Mesendoderm (in vitro differentiated cells): ENCODE measurements around the gene RBM4B.

Experiments
- DNase-seq: peaks from one replicate; pipeline ENCODE4 v3.0.0; 2013
- H2AK5ac ChIP-seq: 2 replicates; pipeline ENCODE4 v1.6.1; 2013; ENCODE audit warnings: low read length, inconsistent platforms
- H2BK120ac ChIP-seq: 2 replicates; pipeline ENCODE4 v1.6.1; 2013; ENCODE audit warnings: low read depth, mild to moderate bottlenecking, low read length, moderate library complexity, mixed read lengths
- H2BK15ac ChIP-seq: replicated peaks from 2 replicates; pipeline ENCODE4 v1.6.1; 2013; ENCODE audit warnings: low read depth, mild to moderate bottlenecking, moderate library complexity
- H2BK5ac ChIP-seq: 2 replicates; pipeline ENCODE4 v1.6.1; 2013; ENCODE audit warnings: low read length, inconsistent platforms
- H3K18ac ChIP-seq: 2 replicates; pipeline ENCODE4 v1.6.1; 2013; ENCODE audit warnings: mild to moderate bottlenecking, low read length, mixed read lengths
- H3K23ac ChIP-seq: one replicate; pipeline ENCODE4 v1.6.1; 2013; ENCODE audit warnings: low read length
- H3K27ac ChIP-seq: 2 replicates; pipeline ENCODE4 v1.5.1; 2013; ENCODE audit warnings: low read depth, mild to moderate bottlenecking, inconsistent platforms, low read length, moderate library complexity
- H3K27me3 ChIP-seq: 2 replicates; pipeline ENCODE4 v1.6.1; 2013; ENCODE audit warnings: low read length, control low read depth, mild to moderate bottlenecking, inconsistent platforms; ENCODE audit not compliant: insufficient read depth, poor library complexity
- H3K36me3 ChIP-seq: 2 replicates; pipeline ENCODE4 v1.6.1; 2013; ENCODE audit warnings: low read length, inconsistent platforms; ENCODE audit not compliant: control insufficient read depth, insufficient read depth
- H3K4ac ChIP-seq: one replicate; pipeline ENCODE4 v1.6.1; 2013; ENCODE audit warnings: low read depth, mild to moderate bottlenecking, low read length, moderate library complexity
- H3K4me1 ChIP-seq: 2 replicates; pipeline ENCODE4 v1.6.1; 2013; ENCODE audit warnings: low read depth, low read length, inconsistent platforms; ENCODE audit not compliant: control insufficient read depth
- H3K4me2 ChIP-seq: 2 replicates; pipeline ENCODE4 v1.6.1; 2013; ENCODE audit warnings: low read length
- H3K4me3 ChIP-seq: 2 replicates; pipeline ENCODE4 v1.5.1; 2013; ENCODE audit warnings: mild to moderate bottlenecking, low read length
- H3K56ac ChIP-seq: one replicate; pipeline ENCODE4 v1.6.1; 2013; ENCODE audit warnings: low read length
- H3K79me1 ChIP-seq: 2 replicates; pipeline ENCODE4 v1.6.1; 2013; ENCODE audit warnings: low read length, inconsistent platforms
- H3K79me2 ChIP-seq: 2 replicates; pipeline ENCODE4 v1.6.1; 2013; ENCODE audit warnings: mild to moderate bottlenecking, low read length; ENCODE audit not compliant: control insufficient read depth, insufficient read depth
- H3K9ac ChIP-seq: 2 replicates; pipeline ENCODE4 v1.6.1; 2013; ENCODE audit warnings: low read length, inconsistent platforms
- H4K5ac ChIP-seq: one replicate; pipeline ENCODE4 v1.6.1; 2013; ENCODE audit warnings: low read length
- H4K8ac ChIP-seq: one replicate; pipeline ENCODE4 v1.6.1; 2013; ENCODE audit warnings: low read depth, mild to moderate bottlenecking, control low read depth, low read length, moderate library complexity
- WGBS: extraction: QIAGEN DNeasy Blood & Tissue Kit; methylation state at CpG from one replicate; pipeline ENCODE4 v1.1.7; 2013; ENCODE audit warnings: low lambda C conversion rate, missing lambda C conversion rate; ENCODE audit not compliant: insufficient coverage; ENCODE audit errors: extremely low coverage; 5-methylcytosine and 5-hydroxymethylcytosine counted together

The RBM4B gene

DNA sequence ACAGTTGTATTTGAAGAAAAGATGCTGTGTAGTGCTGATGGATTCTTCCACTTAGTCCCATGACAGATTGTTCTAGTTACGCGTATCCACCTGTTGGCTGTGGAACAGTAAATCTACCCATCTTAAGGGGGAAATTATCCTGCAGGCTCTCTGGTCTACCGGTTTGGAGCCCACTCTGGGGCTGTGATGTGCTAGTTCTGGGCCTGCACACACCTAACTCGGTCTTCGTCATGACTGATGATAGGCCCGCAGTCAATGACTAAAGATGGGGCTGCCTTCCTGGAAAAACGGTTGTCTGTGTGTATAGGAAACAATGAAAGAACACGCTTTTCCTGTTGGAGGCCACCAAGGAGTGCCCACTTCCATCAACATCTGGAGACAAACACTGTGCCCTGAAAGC lies 6.2 kb upstream of the RBM4B start:
- no peak overlapping the region for H3K18ac ChIP-seq
- H2AK5ac ChIP-seq = no peak overlapping the region
- H3K27ac ChIP-seq = no peak overlapping the region
- no peaks in the 10 kb centered on the region for H3K36me3 ChIP-seq
- H3K4me1 ChIP-seq = no peaks in the 10 kb centered on the region
- no peak overlapping the region for H2BK5ac ChIP-seq
- H2BK15ac ChIP-seq = no peak overlapping the region
- H3K79me1 ChIP-seq = no peaks in the 10 kb centered on the region
- no peak for DNase-seq
- no peak overlapping the region for H3K4ac ChIP-seq
- no CpG with 5 or more reads among the region's 8 CpGs for WGBS
- H3K4me2 ChIP-seq = no peak overlapping the region
- no peak overlapping the region for H2BK120ac ChIP-seq
- H4K8ac ChIP-seq = no peak overlapping the region
- H3K9ac ChIP-seq = no peak overlapping the region
- H3K27me3 ChIP-seq = no peaks in the 10 kb centered on the region
- H3K79me2 ChIP-seq = no peaks in the 10 kb centered on the region
- no peak overlapping the region for H3K23ac ChIP-seq
- no peak overlapping the region for H3K4me3 ChIP-seq
- no peak overlapping the region for H3K56ac ChIP-seq
- no peak overlapping the region for H4K5ac ChIP-seq

DNA sequence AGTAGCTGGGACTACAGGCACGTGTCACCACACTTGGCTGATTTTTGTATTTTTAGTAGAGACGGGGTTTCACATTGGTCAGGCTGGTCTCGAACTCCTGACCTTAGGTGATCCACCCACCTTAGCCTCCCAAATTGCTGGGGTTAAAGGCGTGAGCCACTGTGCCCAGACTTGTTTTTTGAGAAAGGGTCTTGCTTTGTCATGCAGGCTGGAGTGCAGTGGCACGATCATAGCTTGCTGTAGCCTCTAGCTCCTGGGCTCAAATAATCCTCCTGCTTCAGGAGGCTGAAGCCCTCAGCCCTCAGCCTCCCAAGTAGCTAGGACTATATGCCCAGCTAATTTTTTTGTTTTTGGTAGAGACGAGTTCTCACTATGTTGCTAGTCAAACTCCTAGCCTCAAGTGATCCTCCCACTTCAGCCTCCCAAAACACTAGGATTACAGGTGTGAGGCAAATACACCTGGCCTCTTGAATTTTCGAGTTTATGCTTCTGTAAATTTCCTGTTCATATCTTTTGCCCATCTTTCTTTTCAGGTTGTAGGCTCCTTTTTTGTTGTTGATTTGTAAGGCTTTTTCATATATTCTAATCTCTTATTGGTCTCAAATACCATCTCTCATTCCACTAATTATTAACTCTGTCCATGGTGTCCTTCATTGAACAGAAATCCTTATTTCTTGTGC lies 3.4 kb upstream of the RBM4B start:
- Histone ChIP-seq H3K79me1 (peaks cover 5% of the 10 kb centered on the region), H4K5ac (no peak overlapping the region), H3K27me3 (no peaks in the 10 kb centered on the region), H3K4me3 (no peak overlapping the region), H2BK15ac (no peak overlapping the region), H3K79me2 (peaks cover 4% of the 10 kb centered on the region), H3K27ac (no peak overlapping the region), H4K8ac (no peak overlapping the region), H2BK120ac (no peak overlapping the region), H3K9ac (no peak overlapping the region), H3K36me3 (peaks cover 2% of the 10 kb centered on the region), H2BK5ac (no peak overlapping the region), H3K18ac (no peak overlapping the region), H3K4me2 (no peak overlapping the region), H3K56ac (no peak overlapping the region), H3K4ac (no peak overlapping the region), H3K4me1 (peaks cover 2% of the 10 kb centered on the region), H3K23ac (no peak overlapping the region), H2AK5ac (no peak overlapping the region)
- no CpG with 5 or more reads among the region's 7 CpGs for WGBS
- DNase-seq = no peak

DNA sequence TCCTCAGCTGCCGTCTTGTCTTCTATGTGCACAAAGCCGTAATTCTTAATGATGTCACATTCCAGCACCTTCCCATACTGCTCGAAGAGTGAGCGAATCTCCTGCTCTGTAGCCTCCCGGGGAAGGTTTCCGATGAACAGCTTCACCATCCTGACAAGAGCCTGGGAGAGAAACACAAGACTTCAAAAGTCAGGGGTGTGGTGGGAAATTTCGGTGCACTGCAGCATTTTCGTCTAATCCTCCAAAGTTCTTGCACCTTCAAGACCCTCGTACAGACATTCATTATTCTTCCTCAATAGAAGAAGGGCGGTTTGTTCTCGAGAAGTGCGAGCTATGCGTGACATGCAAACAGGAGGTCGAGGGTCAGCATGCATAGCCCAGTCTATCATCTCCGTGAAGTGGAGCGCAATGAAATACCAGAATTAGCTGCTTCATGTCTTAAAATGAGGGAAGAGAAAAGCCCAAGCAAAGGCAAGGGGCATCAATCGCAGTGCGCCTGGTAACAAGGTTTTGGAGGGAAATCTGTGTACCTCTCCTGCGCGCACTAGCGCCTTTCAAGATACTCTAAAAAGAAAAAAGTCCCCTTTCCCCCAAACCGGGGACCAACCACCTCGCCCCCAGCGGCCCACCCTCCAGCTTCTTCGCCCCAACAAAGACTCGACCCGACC lies 622 bp downstream of the RBM4B start:
- peak overlapping the region; percentile 100 for H3K4me2 ChIP-seq
- H3K27ac ChIP-seq = peak overlapping the region; percentile 92
- no peak overlapping the region for H2BK15ac ChIP-seq
- H3K9ac ChIP-seq = peak overlapping the region; percentile 93
- peak overlapping the region; percentile 61 for H3K4me3 ChIP-seq
- no peak overlapping the region for H2BK120ac ChIP-seq
- no peaks in the 10 kb centered on the region for H3K27me3 ChIP-seq
- H3K79me2 ChIP-seq = peaks cover 14% of the 10 kb centered on the region
- peaks cover 4% of the 10 kb centered on the region for H3K4me1 ChIP-seq
- WGBS = no CpG with 5 or more reads among the region's 27 CpGs
- H4K5ac ChIP-seq = no peak overlapping the region
- H3K79me1 ChIP-seq = peaks cover 7% of the 10 kb centered on the region
- H2BK5ac ChIP-seq = peak overlapping the region; percentile 24
- peak overlapping the region; percentile 93 for H3K56ac ChIP-seq
- peaks cover 2% of the 10 kb centered on the region for H3K36me3 ChIP-seq
- peak overlapping the region; percentile 13 for H3K18ac ChIP-seq
- H2AK5ac ChIP-seq = no peak overlapping the region
- DNase-seq = no peak
- H3K4ac ChIP-seq = peak overlapping the region; percentile 63
- no peak overlapping the region for H4K8ac ChIP-seq
- H3K23ac ChIP-seq = no peak overlapping the region

DNA sequence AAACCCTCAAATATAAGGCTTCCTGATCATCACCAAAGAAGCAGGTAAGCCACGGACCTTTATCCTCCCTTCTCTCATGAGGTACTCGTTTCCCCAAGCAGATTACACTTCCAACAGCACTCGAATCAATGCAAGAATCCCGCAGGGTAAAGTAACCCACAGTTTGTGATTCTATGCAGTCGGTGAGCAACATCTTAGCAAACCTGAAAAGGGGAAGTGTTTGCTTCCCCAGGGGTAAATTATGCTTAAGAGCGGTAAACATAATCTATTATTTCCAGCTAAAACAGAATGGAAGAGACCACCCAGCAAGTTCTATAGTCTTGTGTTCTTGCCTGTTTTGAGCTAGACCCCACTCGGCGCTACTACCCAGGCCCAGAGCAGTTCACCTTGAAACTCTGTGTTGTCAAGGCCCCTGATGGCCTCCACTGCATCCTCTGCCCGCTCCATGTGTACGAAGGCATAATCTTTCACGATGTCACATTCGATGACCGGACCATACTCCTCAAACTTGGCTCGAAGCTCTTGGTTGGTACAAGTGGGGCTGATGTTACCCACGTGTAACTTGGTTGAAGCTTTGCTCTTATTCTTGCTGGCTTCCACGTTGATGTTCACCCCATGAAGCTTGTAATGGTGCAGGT lies 1.3 kb downstream of the RBM4B start:
- Histone ChIP-seq H4K5ac (no peak overlapping the region), H3K27me3 (no peaks in the 10 kb centered on the region), H2BK15ac (no peak overlapping the region), H3K36me3 (peaks cover 2% of the 10 kb centered on the region), H2BK120ac (no peak overlapping the region), H3K23ac (peak overlapping the region; percentile 45), H3K79me1 (peaks cover 7% of the 10 kb centered on the region), H3K4me1 (peaks cover 4% of the 10 kb centered on the region), H3K9ac (peak overlapping the region; percentile 54), H3K56ac (peak overlapping the region; percentile 60), H3K4me2 (peak overlapping the region; percentile 66), H3K79me2 (peaks cover 14% of the 10 kb centered on the region), H3K18ac (no peak overlapping the region), H2BK5ac (no peak overlapping the region), H4K8ac (no peak overlapping the region), H2AK5ac (no peak overlapping the region), H3K4ac (no peak overlapping the region), H3K27ac (no peak overlapping the region), H3K4me3 (no peak overlapping the region)
- no CpG with 5 or more reads among the region's 16 CpGs for WGBS
- no peak for DNase-seq

DNA sequence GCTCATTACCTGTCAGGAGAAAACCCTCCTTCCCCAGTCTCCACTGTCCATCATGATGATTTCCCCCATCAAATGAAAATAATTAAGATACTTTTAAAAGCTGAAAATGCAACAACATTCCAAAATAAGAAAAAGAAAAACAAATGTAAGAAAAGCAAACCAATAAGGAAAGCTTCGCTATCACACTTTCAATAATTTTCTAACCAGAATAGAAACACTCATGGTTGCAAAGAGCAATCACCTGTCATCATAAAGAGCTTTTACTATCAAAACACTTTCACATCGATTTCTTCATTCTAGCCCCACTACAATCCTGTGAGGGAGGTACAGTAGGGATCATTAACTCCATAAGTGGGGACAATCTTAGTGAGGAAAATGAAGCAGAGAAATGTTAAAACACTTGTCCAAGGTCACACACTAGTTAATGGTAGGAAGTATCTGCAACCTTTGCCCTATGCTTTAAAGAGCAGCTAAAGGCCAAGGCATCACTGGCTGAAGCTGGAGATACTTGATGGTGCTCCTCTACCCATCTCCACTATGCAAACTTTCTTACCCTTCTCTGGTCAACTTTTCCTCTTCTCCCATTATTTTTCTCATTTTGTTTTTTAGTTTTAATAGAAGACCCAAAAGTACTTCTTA lies 2.6 kb downstream of the RBM4B start:
- Histone ChIP-seq H4K8ac (no peak overlapping the region), H3K27me3 (no peaks in the 10 kb centered on the region), H2BK120ac (no peak overlapping the region), H3K36me3 (peaks cover 2% of the 10 kb centered on the region), H3K56ac (no peak overlapping the region), H2BK15ac (no peak overlapping the region), H3K79me2 (peaks cover 14% of the 10 kb centered on the region), H2AK5ac (no peak overlapping the region), H3K9ac (no peak overlapping the region), H3K18ac (no peak overlapping the region), H3K23ac (no peak overlapping the region), H3K4me3 (no peak overlapping the region), H3K79me1 (peaks cover 7% of the 10 kb centered on the region), H3K4me2 (peak overlapping the region; percentile 4), H3K4me1 (peaks cover 4% of the 10 kb centered on the region), H4K5ac (no peak overlapping the region), H3K4ac (no peak overlapping the region), H3K27ac (no peak overlapping the region), H2BK5ac (no peak overlapping the region)
- WGBS = no CpG with 5 or more reads among the region's 2 CpGs
- DNase-seq = no peak
